ELF-1 (cell line): ENCODE measurements around the gene PRRX1.

Experiments
- DNase-seq: peaks from one replicate; pipeline ENCODE4 v3.0.0-alpha.2; 2016; ENCODE audit warnings: low read depth, low spot score

Gene PRRX1

GRCh38 chr1:170664093-170664827 is at the start of gene PRRX1:
PRRX1 (plus strand) TSS chr1:170664131; CDS start chr1:170664219, 88 bp downstream.
- DNase-seq = peak; percentile 54

- DNase-seq = no peak
These were observed 46.2 kb upstream of the PRRX1 start for GRCh38 chr1:170617591-170618330.

GRCh38 chr1:170618421-170618820 is 45.5 kb upstream of the PRRX1 start:
- no peak for DNase-seq

- no peak for DNase-seq
These were observed 44.5 kb upstream of the PRRX1 start for GRCh38 chr1:170619241-170620028.

DNA sequence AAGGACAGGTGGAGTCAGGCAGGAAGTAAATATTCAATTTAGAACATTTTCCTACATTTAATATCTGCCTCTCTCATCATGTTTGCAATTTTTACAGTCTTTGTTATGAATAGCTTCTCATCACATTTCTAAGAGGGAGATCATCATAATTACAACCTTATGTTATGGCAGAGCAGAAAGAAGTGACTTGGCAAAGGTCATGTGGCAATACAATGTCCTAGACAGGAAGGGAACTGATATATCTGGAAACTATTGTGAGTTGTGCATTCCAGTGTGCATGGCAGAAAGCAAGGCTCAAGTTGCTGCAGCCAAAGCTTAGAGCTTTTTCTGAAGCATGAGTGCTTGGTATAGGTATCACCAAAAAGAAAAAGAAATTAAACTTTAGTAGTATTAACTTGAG is 43.8 kb upstream of the PRRX1 start:
- DNase-seq = no peak

DNA sequence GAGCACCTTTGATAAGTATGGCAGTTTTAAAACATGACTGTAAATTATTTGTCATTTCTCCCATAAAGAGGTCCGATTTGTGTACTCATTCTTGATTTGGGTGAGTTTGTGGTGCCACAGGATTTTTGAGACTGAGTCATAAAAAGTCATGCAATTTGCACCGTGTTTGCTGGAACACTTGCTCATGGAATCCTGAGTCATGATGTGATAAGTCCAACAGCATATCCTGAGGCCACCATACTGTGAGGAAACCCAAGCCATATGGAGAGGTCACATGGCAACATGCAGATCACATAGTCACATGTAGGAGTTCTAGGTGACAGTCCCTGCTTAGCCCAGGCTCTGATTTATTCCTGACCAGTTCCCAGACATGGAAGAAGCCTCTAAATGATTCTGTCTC is 40.8 kb upstream of the PRRX1 start:
- DNase-seq = no peak

DNA sequence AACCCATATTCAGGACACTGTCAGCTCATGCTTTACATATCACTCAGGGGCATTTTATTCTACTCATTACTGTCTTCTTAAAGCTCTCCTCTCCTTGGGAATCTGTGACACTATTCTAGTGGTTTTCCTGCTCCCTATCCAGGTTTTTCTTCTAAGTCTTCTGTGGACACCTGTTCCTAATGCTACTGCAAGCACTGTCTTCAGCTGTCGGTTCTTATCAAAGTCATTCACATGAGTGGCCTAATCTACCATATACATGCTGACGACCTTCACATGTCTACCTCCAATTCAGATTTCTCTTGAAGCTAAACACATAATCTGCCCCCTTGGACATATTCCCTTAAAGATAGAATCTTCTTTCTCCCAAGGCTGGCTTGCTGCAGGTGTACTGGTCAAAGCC is 39.8 kb upstream of the PRRX1 start:
- DNase-seq = no peak

DNA sequence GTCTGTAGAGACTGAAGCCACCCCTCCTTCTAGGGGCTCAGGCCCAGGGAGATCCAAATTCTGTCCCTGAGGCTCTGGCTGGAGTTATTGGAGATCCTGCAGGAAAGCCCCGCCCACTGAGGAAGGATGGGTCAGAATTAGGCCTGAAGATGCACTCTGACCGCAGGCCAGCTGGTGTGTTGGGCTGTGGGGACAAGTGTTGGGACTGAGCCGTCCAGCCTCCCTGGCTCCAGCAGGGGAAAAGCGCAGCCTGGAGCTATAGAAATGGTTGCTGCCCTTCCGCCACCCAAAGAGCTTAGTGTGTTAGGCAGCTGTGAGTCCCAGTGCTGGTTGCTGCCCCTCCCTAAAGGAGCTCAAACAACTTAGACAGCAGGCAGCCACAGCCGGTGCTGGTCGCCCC is 33.0 kb upstream of the PRRX1 start:
- peak; percentile 63 for DNase-seq

- no peak for DNase-seq
These were observed 29.6 kb upstream of the PRRX1 start for GRCh38 chr1:170634293-170634692.

GRCh38 chr1:170634824-170635410 is 29.0 kb upstream of the PRRX1 start:
- DNase-seq = no peak

DNA sequence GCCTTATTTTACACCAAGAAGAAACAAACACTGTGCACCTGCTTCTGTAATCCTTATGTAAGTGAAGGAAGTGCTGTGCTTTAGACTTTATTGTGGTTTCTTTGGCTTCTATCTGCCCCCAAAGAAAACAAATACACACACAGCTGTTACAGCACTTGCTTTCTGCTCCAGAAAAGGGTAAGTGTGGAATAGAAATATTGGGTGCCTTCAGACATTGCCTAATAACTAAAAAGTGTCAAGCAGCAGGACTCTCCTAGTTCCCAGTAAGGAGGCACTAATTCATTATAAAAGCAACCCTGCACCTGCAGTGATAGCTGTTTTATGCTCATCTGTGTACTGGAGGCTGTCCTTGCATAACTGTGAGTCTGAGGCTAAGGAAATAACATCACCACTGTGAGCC is 23.4 kb upstream of the PRRX1 start:
- no peak for DNase-seq

DNA sequence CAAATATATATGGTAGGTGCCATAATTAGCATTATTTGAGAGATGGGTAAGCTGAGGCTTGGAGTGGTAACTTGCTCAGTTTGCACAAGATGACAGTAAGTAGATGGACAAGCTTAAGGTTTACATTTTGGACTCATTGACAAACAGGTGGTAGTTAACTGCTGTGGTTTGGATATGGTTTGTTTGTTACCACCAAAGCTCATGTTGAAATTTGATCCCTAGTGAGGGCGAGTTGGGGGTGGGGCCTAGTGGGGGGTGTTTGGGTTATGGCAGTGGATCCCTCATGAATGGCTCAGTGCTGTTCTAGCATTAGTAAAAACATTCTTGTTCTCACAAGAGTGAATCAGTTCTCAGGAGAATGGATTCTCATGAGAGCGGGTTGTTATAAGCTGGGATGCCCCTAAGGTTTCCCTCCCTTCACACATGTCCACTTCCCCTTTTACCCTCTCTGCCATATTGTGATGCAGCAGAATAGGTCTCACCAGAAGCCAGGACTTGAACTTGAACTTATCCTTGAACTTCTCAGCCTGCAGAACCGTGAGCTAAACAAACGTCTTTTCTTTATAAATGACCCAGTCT is 6.6 kb upstream of the PRRX1 start:
- no peak for DNase-seq

DNA sequence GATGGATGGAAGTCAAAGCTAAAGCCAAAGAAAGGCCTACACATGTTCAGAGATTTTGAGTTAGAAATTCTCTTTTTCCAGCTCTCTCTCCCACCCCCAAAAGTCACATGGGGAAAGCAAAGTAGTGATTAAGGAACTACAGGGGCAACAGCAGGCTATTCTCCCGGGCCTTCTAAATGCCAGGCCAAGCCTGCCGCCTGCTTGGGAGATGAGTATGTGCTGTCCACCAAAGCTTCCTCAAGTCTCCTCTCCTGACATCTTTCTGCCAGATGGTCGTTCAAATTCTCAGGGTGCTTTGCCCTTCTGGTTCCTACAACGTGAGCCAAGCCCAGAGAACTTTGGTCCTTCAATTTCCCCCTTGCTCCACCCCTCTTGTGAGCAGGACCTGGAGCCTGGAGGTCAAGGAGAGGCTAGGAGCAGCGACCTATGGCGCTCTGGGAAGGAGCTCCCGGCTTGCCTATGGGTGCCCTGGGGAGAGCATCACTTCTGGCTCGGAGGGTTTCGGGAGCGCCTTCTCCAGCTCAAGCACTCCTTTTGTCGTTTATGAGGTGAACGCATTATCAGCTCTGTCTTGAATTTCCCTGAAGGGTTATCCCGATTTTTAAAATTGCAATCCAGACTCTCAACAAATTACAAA is 4.4 kb upstream of the PRRX1 start:
- DNase-seq = no peak

DNA sequence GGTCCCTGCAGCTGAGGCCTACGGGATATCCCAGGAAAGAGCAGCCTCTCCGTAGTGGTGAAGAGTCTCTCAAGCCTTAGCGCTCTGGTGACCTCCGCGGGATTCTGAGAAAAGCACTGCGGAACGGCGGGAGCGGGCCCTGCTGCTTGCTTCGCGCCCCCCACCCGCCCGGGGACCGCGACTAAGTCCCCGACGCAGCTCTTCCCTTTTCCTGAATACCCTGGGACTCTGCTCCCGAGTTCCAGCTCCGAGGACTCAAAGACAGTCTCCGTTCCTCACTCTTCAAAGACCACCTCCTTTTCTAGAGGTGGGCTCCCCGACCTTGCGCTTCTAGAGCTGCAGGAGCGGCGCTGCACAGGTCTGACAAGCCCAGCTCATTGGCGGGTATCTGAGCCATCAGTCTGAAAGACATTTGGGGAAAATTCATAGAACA is 3.6 kb upstream of the PRRX1 start:
- DNase-seq = peak; percentile 56

GRCh38 chr1:170660871-170661645 is 2.9 kb upstream of the PRRX1 start:
- DNase-seq = peak; percentile 34

DNA sequence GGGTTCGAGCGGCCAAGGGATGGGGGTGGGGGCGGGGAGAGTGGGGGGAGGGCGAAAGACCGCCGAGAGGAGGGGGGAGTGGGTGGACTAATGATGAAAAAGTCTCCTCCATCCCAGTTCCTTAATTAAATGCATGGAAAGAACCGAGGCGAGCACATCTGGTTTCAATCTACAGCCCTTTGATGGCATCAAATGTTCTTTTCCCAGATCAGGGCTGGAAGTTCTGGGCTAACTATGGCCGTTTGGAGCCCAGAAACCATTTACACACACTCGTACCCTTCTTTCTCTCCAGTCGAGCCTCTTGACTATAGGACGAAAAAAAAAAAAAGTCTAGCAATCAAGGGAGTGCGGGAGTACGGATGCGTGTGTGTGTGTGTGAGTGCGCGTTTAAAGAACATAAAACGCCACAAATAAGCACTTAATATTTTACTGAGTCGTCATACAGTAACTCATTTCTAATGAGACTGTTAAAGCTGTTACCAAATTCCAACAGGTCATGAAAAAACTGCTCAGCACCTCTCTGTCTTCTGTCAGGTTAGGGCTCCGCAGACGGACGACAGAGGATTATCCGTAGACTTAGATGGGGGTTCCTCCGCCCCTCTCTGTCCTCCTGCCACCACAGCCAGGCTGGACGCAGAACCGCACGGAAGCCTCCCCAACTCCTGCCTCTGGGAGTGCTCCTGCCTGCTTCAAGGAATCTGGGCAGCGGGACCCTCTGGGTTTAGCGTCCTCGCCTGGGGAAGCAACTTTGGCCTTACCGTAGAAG is 2.1 kb upstream of the PRRX1 start:
- peak; percentile 60 for DNase-seq

- peak; percentile 38 for DNase-seq
These were observed 1.1 kb upstream of the PRRX1 start for GRCh38 chr1:170662561-170663403.

- no peak for DNase-seq
These were observed 383 bp upstream of the PRRX1 start for GRCh38 chr1:170663404-170664092.
